ENCODE measurements around the gene DHRS1. TPM values are rescaled to one million over a fixed set of nuclear protein-coding genes. Genes with fewer than 3 reads are reported as not detected.

Gene DHRS1
- total RNA-seq, 4 donors from 2014 or later: 13.9 to 22.4 (median 19.2) TPM

- DNase-seq (ENCODE audit: extremely low spot score): no peak
- Histone ChIP-seq H3K27ac (replicated peaks in 1 of 4) (no peak overlapping the region), H3K36me3 (peaks cover 0 to 26% (median 0%) of the 10 kb centered on the region in 4 donors), H3K9me3 (no peaks in the 10 kb centered on the region), H3K27me3 (no peaks in the 10 kb centered on the region), H3K4me3 (no peak overlapping the region), H3K4me1 (peaks cover 0 to 9% (median 2%) of the 10 kb centered on the region in 4 donors)
- intact Hi-C loops (cut with DNase I): no loop called here
- TF ChIP-seq POLR2A (IDR thresholded peaks at IDR 0.05; ENCODE audit: low read depth) (no peak), EP300 (IDR thresholded peaks at IDR 0.05) (no peak)
- WGBS: 91% methylated on average over 16 of the region's 19 CpGs
Measured at GRCh38 chr14:24254630-24255392, 44.8 kb downstream of the DHRS1 start.

GRCh38 chr14:24253936-24254335 is 45.6 kb downstream of the DHRS1 start:
- no peaks in the 10 kb centered on the region for H3K27me3 ChIP-seq
- WGBS: 81% methylated on average over 7 of the region's 7 CpGs
- H3K4me3 ChIP-seq: no peak overlapping the region
- peaks cover 0 to 26% (median 0%) of the 10 kb centered on the region in 4 donors for H3K36me3 ChIP-seq
- intact Hi-C loops (cut with DNase I): no loop called here
- TF ChIP-seq EP300 (IDR thresholded peaks at IDR 0.05) (no peak), CTCF (IDR thresholded peaks at IDR 0.05) (no peak)
- no peaks in the 10 kb centered on the region for H3K9me3 ChIP-seq
- no peak overlapping the region for H3K27ac ChIP-seq (replicated peaks in 1 of 4)
- peaks cover 0 to 3% (median 0%) of the 10 kb centered on the region in 4 donors for H3K4me1 ChIP-seq
- DNase-seq (ENCODE audit: extremely low spot score): no peak

GRCh38 chr14:24252289-24253124 is 47.1 kb downstream of the DHRS1 start:
- no peaks in the 10 kb centered on the region for H3K9me3 ChIP-seq
- DNase-seq (ENCODE audit: extremely low spot score): no peak
- no peaks in the 10 kb centered on the region for H3K27me3 ChIP-seq
- peaks cover 0 to 26% (median 0%) of the 10 kb centered on the region in 4 donors for H3K36me3 ChIP-seq
- no peaks in the 10 kb centered on the region for H3K4me1 ChIP-seq
- TF ChIP-seq POLR2AphosphoS5 (IDR thresholded peaks at IDR 0.05) (no peak), EP300 (IDR thresholded peaks at IDR 0.05) (no peak), CTCF (IDR thresholded peaks at IDR 0.05) (no peak), POLR2A (IDR thresholded peaks at IDR 0.05; ENCODE audit: low read depth) (no peak)
- 96% methylated on average over 8 of the region's 11 CpGs for WGBS
- no peak overlapping the region for H3K4me3 ChIP-seq
- H3K27ac ChIP-seq (replicated peaks in 1 of 4): no peak overlapping the region
- intact Hi-C loops (cut with DNase I): no loop called here

GRCh38 chr14:24251880-24252288 is 47.7 kb downstream of the DHRS1 start:
- DNase-seq (ENCODE audit: extremely low spot score): no peak
- peaks cover 0 to 26% (median 0%) of the 10 kb centered on the region in 4 donors for H3K36me3 ChIP-seq
- no peaks in the 10 kb centered on the region for H3K4me1 ChIP-seq
- no peaks in the 10 kb centered on the region for H3K27me3 ChIP-seq
- WGBS: 100% methylated on average over 1 of the region's 1 CpG
- H3K4me3 ChIP-seq: no peak overlapping the region
- intact Hi-C loops (cut with DNase I): no loop called here
- H3K27ac ChIP-seq (replicated peaks in 1 of 4): no peak overlapping the region
- no peaks in the 10 kb centered on the region for H3K9me3 ChIP-seq
- TF ChIP-seq CTCF (IDR thresholded peaks at IDR 0.05) (no peak), EP300 (IDR thresholded peaks at IDR 0.05) (no peak), POLR2AphosphoS5 (IDR thresholded peaks at IDR 0.05) (no peak), POLR2A (IDR thresholded peaks at IDR 0.05; ENCODE audit: low read depth) (no peak)

- Histone ChIP-seq H3K4me3 (no peak overlapping the region), H3K4me1 (no peaks in the 10 kb centered on the region), H3K9me3 (no peaks in the 10 kb centered on the region), H3K27me3 (no peaks in the 10 kb centered on the region), H3K27ac (replicated peaks in 1 of 4) (no peak overlapping the region), H3K36me3 (peaks cover 0 to 22% (median 0%) of the 10 kb centered on the region in 4 donors)
- intact Hi-C loops (cut with DNase I): no loop called here
- WGBS: 58% methylated on average over 4 of the region's 4 CpGs
- no peak for DNase-seq (ENCODE audit: extremely low spot score)
- TF ChIP-seq CTCF (IDR thresholded peaks at IDR 0.05) (no peak), POLR2AphosphoS5 (IDR thresholded peaks at IDR 0.05) (no peak), POLR2A (IDR thresholded peaks at IDR 0.05; ENCODE audit: low read depth) (no peak)
Measured at GRCh38 chr14:24250354-24250753, 49.2 kb downstream of the DHRS1 start.
